HG02763 (cell line): ENCODE results near the gene ABAT.
"Not testable (repeated sequence)": the region's sequence is repeated elsewhere in the genome, so short reads cannot be mapped to it uniquely, and the experiment has no call there.

ENCODE experiments used
- ATAC-seq: cut with Tn5 transposase; IDR thresholded peaks from one replicate; pipeline ENCODE4 v1.9.1; 2021; ENCODE audit warnings: mild to moderate bottlenecking, moderate library complexity; ENCODE audit not compliant: unreplicated experiment

Gene ABAT

GRCh38 chr16:8739151-8739550, 64.7 kb downstream of the ABAT start:
- no peak for ATAC-seq

GRCh38 chr16:8739989-8740704, 65.7 kb downstream of the ABAT start:
- ATAC-seq, result no peak

GRCh38 chr16:8740775-8741355, 66.4 kb downstream of the ABAT start:
- no peak for ATAC-seq

GRCh38 chr16:8741636-8742035, 67.2 kb downstream of the ABAT start:
- no peak for ATAC-seq

GRCh38 chr16:8742068-8742467, 67.7 kb downstream of the ABAT start:
- no peak for ATAC-seq

- ATAC-seq, result not testable (repeated sequence)
Measured at GRCh38 chr16:8748944-8749343, 74.5 kb downstream of the ABAT start.

GRCh38 chr16:8751481-8752311, 77.3 kb downstream of the ABAT start:
- no peak for ATAC-seq

GRCh38 chr16:8752706-8753105, 78.3 kb downstream of the ABAT start:
- ATAC-seq, result no peak

- ATAC-seq, result no peak
Measured at GRCh38 chr16:8753416-8754054, 79.1 kb downstream of the ABAT start.

- ATAC-seq, result no peak
Measured at GRCh38 chr16:8756755-8757154, 82.3 kb downstream of the ABAT start.

- no peak for ATAC-seq
Measured at GRCh38 chr16:8758022-8758421, 83.6 kb downstream of the ABAT start.

GRCh38 chr16:8760021-8760420, 85.6 kb downstream of the ABAT start:
- no peak for ATAC-seq

- ATAC-seq, result no peak
Measured at GRCh38 chr16:8761078-8761477, 86.7 kb downstream of the ABAT start.

GRCh38 chr16:8762254-8762653, 87.8 kb downstream of the ABAT start:
- no peak for ATAC-seq

- ATAC-seq, result no peak
Measured at GRCh38 chr16:8763083-8763482, 88.7 kb downstream of the ABAT start.

- no peak for ATAC-seq
Measured at GRCh38 chr16:8763899-8764298, 89.5 kb downstream of the ABAT start.

GRCh38 chr16:8764525-8765250, 90.3 kb downstream of the ABAT start:
- ATAC-seq, result no peak

GRCh38 chr16:8767176-8767575, 92.8 kb downstream of the ABAT start:
- no peak for ATAC-seq

- ATAC-seq, result no peak
Measured at GRCh38 chr16:8768283-8768682, 93.9 kb downstream of the ABAT start.

- no peak for ATAC-seq
Measured at GRCh38 chr16:8768692-8769091, 94.3 kb downstream of the ABAT start.

GRCh38 chr16:8773537-8773936, 99.1 kb downstream of the ABAT start:
- ATAC-seq, result no peak
